ENCODE measurements around the gene VWA7.

Gene VWA7

DNA sequence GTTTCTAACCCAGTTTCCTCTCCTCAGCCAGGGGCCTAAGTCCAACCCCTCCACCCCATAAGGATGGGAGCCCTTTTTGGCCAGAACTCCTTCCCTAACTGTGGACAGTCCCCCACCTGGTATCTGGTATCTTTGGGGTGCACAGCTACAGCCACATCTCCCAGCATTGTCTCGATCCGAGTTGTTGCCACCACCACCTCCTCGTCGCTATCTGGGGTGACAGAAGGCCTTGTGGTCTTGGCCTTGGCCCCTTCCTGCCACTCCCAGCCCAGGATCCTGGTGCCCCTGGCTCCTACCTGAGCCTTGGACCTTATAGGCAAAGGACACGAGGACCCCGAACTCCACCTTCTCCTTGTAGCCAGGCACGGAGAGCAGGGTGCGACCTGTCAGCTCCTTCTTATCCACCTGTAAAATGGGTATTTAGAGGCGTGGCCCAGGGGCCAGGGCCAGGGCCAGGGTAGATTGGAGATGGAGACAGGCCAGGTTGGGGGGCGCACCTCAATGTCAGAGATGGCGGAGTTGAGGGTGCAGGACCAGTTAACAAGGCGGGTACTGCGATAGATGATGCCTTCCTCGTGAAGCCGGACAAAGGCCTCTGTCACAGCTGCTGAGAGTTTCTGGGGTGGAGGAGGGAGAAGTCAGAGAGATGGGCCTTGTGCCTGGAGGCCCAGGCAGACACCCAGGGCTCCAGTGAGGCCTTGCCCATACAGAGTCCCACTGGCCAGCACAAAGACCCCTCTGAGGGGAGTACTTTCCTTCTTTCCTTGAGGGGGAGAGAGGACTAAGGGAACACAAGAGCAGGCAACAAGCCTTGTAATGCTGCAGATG, 7.2 kb upstream of the VWA7 start:
- no peaks in the 10 kb centered on the region for H3K9me3 ChIP-seq (ENCODE audit: severe bottlenecking)
- TF ChIP-seq, protein P1, sequence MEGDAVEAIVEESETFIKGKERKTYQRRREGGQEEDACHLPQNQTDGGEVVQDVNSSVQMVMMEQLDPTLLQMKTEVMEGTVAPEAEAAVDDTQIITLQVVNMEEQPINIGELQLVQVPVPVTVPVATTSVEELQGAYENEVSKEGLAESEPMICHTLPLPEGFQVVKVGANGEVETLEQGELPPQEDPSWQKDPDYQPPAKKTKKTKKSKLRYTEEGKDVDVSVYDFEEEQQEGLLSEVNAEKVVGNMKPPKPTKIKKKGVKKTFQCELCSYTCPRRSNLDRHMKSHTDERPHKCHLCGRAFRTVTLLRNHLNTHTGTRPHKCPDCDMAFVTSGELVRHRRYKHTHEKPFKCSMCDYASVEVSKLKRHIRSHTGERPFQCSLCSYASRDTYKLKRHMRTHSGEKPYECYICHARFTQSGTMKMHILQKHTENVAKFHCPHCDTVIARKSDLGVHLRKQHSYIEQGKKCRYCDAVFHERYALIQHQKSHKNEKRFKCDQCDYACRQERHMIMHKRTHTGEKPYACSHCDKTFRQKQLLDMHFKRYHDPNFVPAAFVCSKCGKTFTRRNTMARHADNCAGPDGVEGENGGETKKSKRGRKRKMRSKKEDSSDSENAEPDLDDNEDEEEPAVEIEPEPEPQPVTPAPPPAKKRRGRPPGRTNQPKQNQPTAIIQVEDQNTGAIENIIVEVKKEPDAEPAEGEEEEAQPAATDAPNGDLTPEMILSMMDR (IDR thresholded peaks at IDR 0.05; ENCODE audit: poor library complexity, severe bottlenecking): no peak
- H3K27me3 ChIP-seq (ENCODE audit: insufficient read depth, poor library complexity, severe bottlenecking): no peaks in the 10 kb centered on the region
- no peaks in the 10 kb centered on the region for H3K4me1 ChIP-seq (ENCODE audit: insufficient read depth, poor library complexity, severe bottlenecking)
- H3K27ac ChIP-seq (ENCODE audit: poor library complexity, severe bottlenecking): no peak overlapping the region
- DNase-seq (ENCODE audit: low spot score) (no peak), ATAC-seq (ENCODE audit: low read depth) (no peak)
- peaks cover 86% of the 10 kb centered on the region for H3K36me3 ChIP-seq (ENCODE audit: low read depth)
- no peak overlapping the region for H3K4me3 ChIP-seq (ENCODE audit: severe bottlenecking)

DNA sequence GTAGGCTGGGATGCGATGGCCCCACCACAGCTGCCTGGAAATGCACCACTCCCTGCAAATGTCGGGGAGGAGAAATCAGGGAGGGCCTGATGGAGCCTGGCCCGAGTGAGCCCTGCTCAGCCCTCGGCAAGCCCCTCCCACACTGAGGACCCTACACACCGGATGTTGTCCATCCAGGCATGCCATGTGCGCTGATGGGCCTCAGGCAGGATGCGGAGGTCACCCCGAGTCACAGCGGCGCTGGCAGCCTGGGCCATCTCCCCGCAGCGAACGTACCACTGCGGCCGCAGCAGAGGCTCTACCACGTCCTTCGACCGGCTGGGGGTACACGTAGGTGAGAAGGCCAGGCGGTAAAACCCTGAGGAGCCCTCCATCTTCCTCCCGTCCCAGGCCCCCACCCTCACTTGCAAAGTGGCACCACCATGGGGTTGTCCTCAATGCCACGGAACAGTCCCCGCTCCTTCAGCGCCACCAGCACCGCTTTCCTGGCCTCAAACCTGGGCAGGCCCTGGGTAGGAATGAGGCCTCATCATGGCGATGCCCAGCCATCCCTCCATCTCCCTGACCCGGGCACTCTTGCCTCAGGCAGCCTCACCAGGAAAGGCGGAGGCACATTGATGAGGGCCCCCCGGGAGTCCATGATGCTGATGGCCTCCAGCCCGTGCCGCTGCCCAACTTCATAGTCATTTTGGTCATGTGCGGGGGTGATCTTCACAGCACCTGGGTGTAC, 5.2 kb upstream of the VWA7 start:
- peaks cover under 1% of the 10 kb centered on the region for H3K4me1 ChIP-seq (ENCODE audit: insufficient read depth, poor library complexity, severe bottlenecking)
- H3K36me3 ChIP-seq (ENCODE audit: low read depth): peaks cover 72% of the 10 kb centered on the region
- no peak for ATAC-seq (ENCODE audit: low read depth)
- H3K4me3 ChIP-seq (ENCODE audit: severe bottlenecking): no peak overlapping the region
- TF ChIP-seq, protein P1 (IDR thresholded peaks at IDR 0.05; ENCODE audit: poor library complexity, severe bottlenecking): no peak
- no peak overlapping the region for H3K27ac ChIP-seq (ENCODE audit: poor library complexity, severe bottlenecking)
- no peaks in the 10 kb centered on the region for H3K9me3 ChIP-seq (ENCODE audit: severe bottlenecking)
- no peaks in the 10 kb centered on the region for H3K27me3 ChIP-seq (ENCODE audit: insufficient read depth, poor library complexity, severe bottlenecking)
- no peak for DNase-seq (ENCODE audit: low spot score)

DNA sequence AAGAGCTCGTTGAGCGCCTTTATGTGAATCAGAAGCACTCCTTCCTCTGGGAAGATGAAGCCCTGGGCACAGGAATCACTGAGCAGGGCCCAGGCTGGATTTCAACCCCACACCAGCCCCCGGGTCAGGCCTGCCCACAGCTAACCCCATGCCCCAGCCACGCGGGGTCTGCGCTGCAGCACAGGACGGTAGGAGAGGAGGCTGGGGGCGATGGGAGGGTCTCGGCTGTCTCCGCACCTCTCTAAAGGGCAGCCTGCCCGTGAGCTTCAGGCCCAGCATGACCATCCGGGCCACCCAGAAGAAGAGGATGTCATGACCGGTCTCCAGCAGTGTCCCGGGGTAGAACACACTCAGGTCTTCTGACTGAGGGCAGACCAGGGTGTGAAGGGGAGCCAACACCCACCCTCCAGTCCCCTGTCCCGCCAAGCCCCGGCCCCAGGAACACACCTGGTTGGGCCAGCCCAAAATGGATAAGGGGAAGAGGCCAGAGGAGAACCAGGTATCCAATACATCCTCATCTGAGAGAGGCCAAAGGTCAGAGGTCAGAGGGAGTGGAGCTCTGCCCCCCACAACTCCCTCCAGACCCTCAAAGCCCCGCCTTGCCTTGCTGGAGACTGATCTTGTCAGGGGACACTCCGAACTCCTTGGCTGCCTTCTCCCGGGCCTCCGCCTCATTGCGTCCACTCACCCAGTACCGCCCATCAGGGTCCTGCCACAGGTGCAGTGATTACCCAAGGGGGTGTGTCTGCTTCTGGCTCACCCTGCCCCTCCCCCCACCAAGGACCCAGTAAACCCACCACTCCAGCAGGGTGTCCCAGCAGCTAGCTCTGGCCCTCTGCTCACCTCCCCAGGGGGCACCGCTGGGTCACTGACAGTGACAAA, 4.4 kb upstream of the VWA7 start:
- Histone ChIP-seq H3K9me3 (ENCODE audit: severe bottlenecking) (no peaks in the 10 kb centered on the region), H3K4me1 (ENCODE audit: insufficient read depth, poor library complexity, severe bottlenecking) (peaks cover 9% of the 10 kb centered on the region), H3K4me3 (ENCODE audit: severe bottlenecking) (no peak overlapping the region), H3K27me3 (ENCODE audit: insufficient read depth, poor library complexity, severe bottlenecking) (no peaks in the 10 kb centered on the region), H3K27ac (ENCODE audit: poor library complexity, severe bottlenecking) (no peak overlapping the region), H3K36me3 (ENCODE audit: low read depth) (peaks cover 65% of the 10 kb centered on the region)
- TF ChIP-seq, protein P1 (IDR thresholded peaks at IDR 0.05; ENCODE audit: poor library complexity, severe bottlenecking): no peak
- no peak for ATAC-seq (ENCODE audit: low read depth)
- no peak for DNase-seq (ENCODE audit: low spot score)

DNA sequence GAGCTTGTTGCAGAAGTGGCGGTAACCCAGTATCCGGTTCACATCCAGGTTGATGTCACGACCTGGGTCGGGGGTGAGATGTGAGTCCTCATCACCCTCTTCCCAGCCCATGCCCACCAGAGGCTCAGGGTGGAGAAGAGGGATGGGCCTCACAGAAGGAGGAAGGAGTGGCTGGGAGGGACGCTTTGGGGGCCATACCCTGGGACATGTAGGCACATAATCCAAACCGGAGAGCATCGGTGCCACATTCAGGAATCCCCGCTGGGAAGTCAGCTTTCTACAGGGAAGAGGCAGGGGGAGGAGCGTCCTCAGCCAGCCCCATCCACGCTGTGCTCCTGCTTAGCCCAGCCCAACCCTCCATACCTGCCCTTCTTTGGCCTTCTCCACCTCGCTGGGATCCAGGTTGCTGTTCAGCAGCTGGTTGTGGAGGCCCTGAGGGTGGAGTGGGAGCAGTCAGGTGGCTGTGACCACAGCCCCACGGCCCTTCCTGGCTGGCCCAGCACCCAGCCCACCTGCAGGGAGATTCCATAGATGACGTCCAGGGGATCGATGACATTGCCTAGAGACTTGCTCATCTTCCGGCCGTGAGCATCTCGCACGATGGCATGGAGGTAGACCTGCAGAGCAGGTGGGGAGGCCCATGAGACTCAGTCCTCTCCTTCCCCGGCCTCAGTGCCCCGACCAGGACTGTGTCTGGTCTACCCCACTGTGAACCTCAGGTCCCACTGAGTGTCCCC, 3.5 kb upstream of the VWA7 start:
- H3K36me3 ChIP-seq (ENCODE audit: low read depth): peaks cover 58% of the 10 kb centered on the region
- no peak for DNase-seq (ENCODE audit: low spot score)
- peaks cover 13% of the 10 kb centered on the region for H3K4me1 ChIP-seq (ENCODE audit: insufficient read depth, poor library complexity, severe bottlenecking)
- H3K4me3 ChIP-seq (ENCODE audit: severe bottlenecking): no peak overlapping the region
- TF ChIP-seq, protein P1 (IDR thresholded peaks at IDR 0.05; ENCODE audit: poor library complexity, severe bottlenecking): no peak
- H3K9me3 ChIP-seq (ENCODE audit: severe bottlenecking): no peaks in the 10 kb centered on the region
- no peak overlapping the region for H3K27ac ChIP-seq (ENCODE audit: poor library complexity, severe bottlenecking)
- H3K27me3 ChIP-seq (ENCODE audit: insufficient read depth, poor library complexity, severe bottlenecking): no peaks in the 10 kb centered on the region
- no peak for ATAC-seq (ENCODE audit: low read depth)

Data from RWPE2 (cell line).